ENCODE data around the gene IGFBP2. TPM values are rescaled to one million over a fixed set of nuclear protein-coding genes. Genes with fewer than 3 reads are reported as not detected.

Gene IGFBP2
- total and polyA plus RNA-seq, 2 of the 4 experiments (the other 2 are of a cell fraction) = 33.5 to 236 TPM

DNA sequence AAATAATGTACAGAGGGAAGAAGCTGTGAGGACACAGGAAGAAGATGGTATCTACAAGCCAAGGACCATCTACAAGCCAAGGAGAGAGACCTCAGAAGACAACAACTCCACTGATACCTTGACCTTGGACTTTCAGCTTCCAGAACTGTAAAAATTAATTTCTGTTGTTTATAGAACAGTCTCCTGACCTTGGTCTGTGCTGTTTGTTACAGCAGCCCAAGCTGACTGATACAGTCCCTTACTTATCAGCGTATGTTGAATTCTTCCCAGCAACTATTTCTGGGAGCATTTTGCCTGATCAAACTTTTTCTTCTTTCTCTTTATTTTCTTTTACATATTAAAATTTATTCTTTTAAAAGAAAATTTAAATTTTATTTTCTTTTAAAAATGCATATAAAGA is 47.8 kb upstream of the IGFBP2 start:
- Histone ChIP-seq H4K5ac (ENCODE audit: low read depth, low read length) (no peak overlapping the region), H2BK120ac (ENCODE audit: low read depth, low read length) (no peak overlapping the region), H2AFZ (replicated peaks; ENCODE audit: low read length, poor library complexity) (no peak overlapping the region), H3K9me1 (ENCODE audit: insufficient read depth, low read length) (0 out of 2 replicates have a peak, but pooled peaks cover 2% of the 10 kb centered on the region), H4K8ac (ENCODE audit: low read depth in 2 of 2, low read length in 2 of 2) (no peak overlapping the region), H3K9ac (ENCODE audit: low read depth, low read length) (no peak overlapping the region), H3K36me3 (ENCODE audit: control insufficient read depth, insufficient read depth, low read length) (no peaks in the 10 kb centered on the region), H3K56ac (ENCODE audit: extremely low read depth, insufficient read depth, low read length) (no peak overlapping the region), H3K4me3 (ENCODE audit: insufficient read depth, low read depth, low read length) (no peak overlapping the region), H3K18ac (ENCODE audit: low read depth, low read length) (no peak overlapping the region), H3K4me1 (ENCODE audit: control insufficient read depth, insufficient read depth, low read length) (peaks cover 10% of the 10 kb centered on the region), H3K14ac (replicated peaks; ENCODE audit: low read depth, low read length) (no peak overlapping the region), H2AK9ac (replicated peaks; ENCODE audit: low read depth, low read length, poor library complexity) (no peak overlapping the region), H3K27ac (ENCODE audit: insufficient read depth, low read length) (no peak overlapping the region), H3K79me1 (ENCODE audit: low read depth in 1 of 2, low read length in 2 of 2) (no peaks in the 10 kb centered on the region), H3K27me3 (ENCODE audit: control insufficient read depth, insufficient read depth, low read length) (no peaks in the 10 kb centered on the region), H4K20me1 (ENCODE audit: insufficient read depth, low read length) (no peaks in the 10 kb centered on the region), H2BK5ac (ENCODE audit: low read depth, low read length, poor library complexity, severe bottlenecking) (no peak overlapping the region), H3K4ac (ENCODE audit: low read depth, low read length) (no peak overlapping the region), H3K23ac (ENCODE audit: low read depth, low read length) (no peak overlapping the region), H2BK15ac (ENCODE audit: low read depth, low read length) (no peak overlapping the region), H2AK5ac (ENCODE audit: low read depth, low read length) (no peak overlapping the region), H3K4me2 (ENCODE audit: low read depth, low read length) (no peak overlapping the region), H3K9me3 (ENCODE audit: control insufficient read depth, insufficient read depth, low read length) (no peaks in the 10 kb centered on the region), H4K91ac (ENCODE audit: insufficient read depth, low read depth, low read length) (no peak overlapping the region), H2BK20ac (ENCODE audit: low read depth, low read length) (no peak overlapping the region)
- ChIA-PET POLR2A (ENCODE audit: unreplicated experiment) (no interaction called here), CTCF (no interaction called here)
- intact Hi-C loops (cut with micrococcal nuclease) (loop anchor here (5.0 kb wide), 1 partner anchor 67 kb away; no protein-coding TSS in a partner anchor), in situ Hi-C loops (cut with MboI; ENCODE audit: low sequenced_read_pairs) (no loop called here), dilution Hi-C loops (cut with HindIII; ENCODE audit: low sequenced_read_pairs, unreplicated experiment) (no loop called here)
- DNase-seq (no peak), ATAC-seq (ENCODE audit: low read depth) (no peak)
- TF ChIP-seq, protein P1, sequence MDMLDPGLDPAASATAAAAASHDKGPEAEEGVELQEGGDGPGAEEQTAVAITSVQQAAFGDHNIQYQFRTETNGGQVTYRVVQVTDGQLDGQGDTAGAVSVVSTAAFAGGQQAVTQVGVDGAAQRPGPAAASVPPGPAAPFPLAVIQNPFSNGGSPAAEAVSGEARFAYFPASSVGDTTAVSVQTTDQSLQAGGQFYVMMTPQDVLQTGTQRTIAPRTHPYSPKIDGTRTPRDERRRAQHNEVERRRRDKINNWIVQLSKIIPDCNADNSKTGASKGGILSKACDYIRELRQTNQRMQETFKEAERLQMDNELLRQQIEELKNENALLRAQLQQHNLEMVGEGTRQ (IDR thresholded peaks at IDR 0.05; ENCODE audit: low read depth, low read length) = no peak
- TF ChIP-seq RCOR1 (IDR thresholded peaks at IDR 0.05; ENCODE audit: insufficient replicate concordance, low read length) (no peak), RFX5 (IDR thresholded peaks at IDR 0.05; ENCODE audit: low read depth, low read length) (no peak), BHLHE40 (IDR thresholded peaks at IDR 0.05; ENCODE audit: low read depth, low read length) (no peak), CHD1 (IDR thresholded peaks at IDR 0.05; ENCODE audit: low read depth, low read length) (no peak), FOS (IDR thresholded peaks at IDR 0.05; ENCODE audit: low read depth, low read length) (no peak), MXI1 (IDR thresholded peaks at IDR 0.05; ENCODE audit: borderline replicate concordance, low read depth, low read length) (no peak), POLR2A (IDR thresholded peaks at IDR 0.05; ENCODE audit: low read depth, low read length) (no peak), SMC3 (IDR thresholded peaks at IDR 0.05; ENCODE audit: low read depth, low read length) (no peak), MAFK (IDR thresholded peaks at IDR 0.05; ENCODE audit: low read depth, low read length) (no peak)
- TF ChIP-seq, protein P2, sequence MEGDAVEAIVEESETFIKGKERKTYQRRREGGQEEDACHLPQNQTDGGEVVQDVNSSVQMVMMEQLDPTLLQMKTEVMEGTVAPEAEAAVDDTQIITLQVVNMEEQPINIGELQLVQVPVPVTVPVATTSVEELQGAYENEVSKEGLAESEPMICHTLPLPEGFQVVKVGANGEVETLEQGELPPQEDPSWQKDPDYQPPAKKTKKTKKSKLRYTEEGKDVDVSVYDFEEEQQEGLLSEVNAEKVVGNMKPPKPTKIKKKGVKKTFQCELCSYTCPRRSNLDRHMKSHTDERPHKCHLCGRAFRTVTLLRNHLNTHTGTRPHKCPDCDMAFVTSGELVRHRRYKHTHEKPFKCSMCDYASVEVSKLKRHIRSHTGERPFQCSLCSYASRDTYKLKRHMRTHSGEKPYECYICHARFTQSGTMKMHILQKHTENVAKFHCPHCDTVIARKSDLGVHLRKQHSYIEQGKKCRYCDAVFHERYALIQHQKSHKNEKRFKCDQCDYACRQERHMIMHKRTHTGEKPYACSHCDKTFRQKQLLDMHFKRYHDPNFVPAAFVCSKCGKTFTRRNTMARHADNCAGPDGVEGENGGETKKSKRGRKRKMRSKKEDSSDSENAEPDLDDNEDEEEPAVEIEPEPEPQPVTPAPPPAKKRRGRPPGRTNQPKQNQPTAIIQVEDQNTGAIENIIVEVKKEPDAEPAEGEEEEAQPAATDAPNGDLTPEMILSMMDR (conservative IDR thresholded peaks at IDR 0.05; ENCODE audit: low read depth, low read length) = no peak
- TF ChIP-seq, protein P3, sequence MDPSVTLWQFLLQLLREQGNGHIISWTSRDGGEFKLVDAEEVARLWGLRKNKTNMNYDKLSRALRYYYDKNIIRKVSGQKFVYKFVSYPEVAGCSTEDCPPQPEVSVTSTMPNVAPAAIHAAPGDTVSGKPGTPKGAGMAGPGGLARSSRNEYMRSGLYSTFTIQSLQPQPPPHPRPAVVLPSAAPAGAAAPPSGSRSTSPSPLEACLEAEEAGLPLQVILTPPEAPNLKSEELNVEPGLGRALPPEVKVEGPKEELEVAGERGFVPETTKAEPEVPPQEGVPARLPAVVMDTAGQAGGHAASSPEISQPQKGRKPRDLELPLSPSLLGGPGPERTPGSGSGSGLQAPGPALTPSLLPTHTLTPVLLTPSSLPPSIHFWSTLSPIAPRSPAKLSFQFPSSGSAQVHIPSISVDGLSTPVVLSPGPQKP (IDR thresholded peaks at IDR 0.05; ENCODE audit: borderline replicate concordance, low read depth, low read length) = no peak
- BruUV-seq (replicated peaks) = no TSS peak
- no CpG with 5 or more reads among the region's 1 CpG for WGBS, 2 experiments (ENCODE audit: extremely low coverage in 2 of 2, insufficient read length in 1 of 2)
